Stomach (tissue), 9 donors: ENCODE results near the gene CEP170. TPM values are rescaled to one million over a fixed set of nuclear protein-coding genes. Genes with fewer than 3 reads are reported as not detected.
"Not testable (repeated sequence)": the region's sequence is repeated elsewhere in the genome, so short reads cannot be mapped to it uniquely, and the experiment has no call there.

Experiments used
- DNase-seq, 2 donors: peaks; one replicate each; pipeline versions ENCODE4 v3.0.0 to v3.0.0-alpha.2; 2013 to 2019
- H3K27ac ChIP-seq, 5 donors: fragments of 200-600 bp in 4 of 5; sonication (generic) in 4 of 5; one replicate each; pipeline ENCODE4 v1.5.1; 2013 to 2019; ENCODE audit warnings: mild to moderate bottlenecking in 1 of 5, moderate library complexity in 1 of 5
- H3K27me3 ChIP-seq, 3 donors: fragments of 200-600 bp; sonication (generic); one replicate each; pipeline ENCODE4 v1.5.1; 2017 to 2019; ENCODE audit warnings: mixed run types in 1 of 3
- H3K36me3 ChIP-seq, 4 donors: fragments of 200-600 bp; sonication (generic); 1 replicate in 3 of 4; 2 replicates in 1 of 4; pipeline ENCODE4 v1.5.1; 2016 to 2019
- H3K4me1 ChIP-seq, 4 donors: fragments of 200-600 bp; sonication (generic); one replicate each; pipeline ENCODE4 v1.5.1; 2016 to 2019
- H3K4me3 ChIP-seq, 4 donors: fragments of 200-600 bp; sonication (generic) in 3 of 4; one replicate each; pipeline ENCODE4 v1.5.1; 2016 to 2019; ENCODE audit warnings: mild to moderate bottlenecking in 1 of 4
- H3K9me3 ChIP-seq, 4 donors: fragments of 200-600 bp; sonication (generic); one replicate each; pipeline ENCODE4 v1.5.1; 2016 to 2019
- EP300 ChIP-seq: sonication (generic); formaldehyde crosslinking; IDR thresholded peaks from one replicate; pipeline ENCODE4 v1.6.1; 2017; ENCODE audit warnings: antibody characterized with exemption
- POLR2A ChIP-seq, 4 donors: fragments of 450-650 bp; IDR thresholded peaks; one replicate each; pipeline ENCODE4 v1.6.1; 2016; ENCODE audit warnings: antibody characterized with exemption in 4 of 4, control low read depth in 2 of 4, mild to moderate bottlenecking in 1 of 4, moderate library complexity in 1 of 4
- POLR2AphosphoS5 ChIP-seq, 3 donors: sonication (generic); formaldehyde crosslinking; IDR thresholded peaks; one replicate each; pipeline ENCODE4 v1.6.1; 2016; ENCODE audit warnings: antibody characterized with exemption in 3 of 3
- WGBS, 5 donors: extraction: QIAGEN DNeasy Blood & Tissue Kit in 3 of 5; methylation state at CpG; one replicate each; pipeline versions ENCODE4 v1.1.5 to v1.1.7; 2013 to 2018; 5-methylcytosine and 5-hydroxymethylcytosine counted together
- intact Hi-C: fragments of 100-400 bp; cut with DNase I; formaldehyde crosslinking; loops from one replicate; pipeline ENCODE4 v1.15.1; 2023; ENCODE audit warnings: low total_unique reads
- polyA plus RNA-seq, 3 donors: library from polyadenylated mRNA; stranded (reverse); fragments of 200-250 nt; gene quantifications; one replicate each; pipeline ENCODE4 v1.2.3, GENCODE V29; 2013
- total RNA-seq, 5 donors: library from RNA; depleted of rRNA; stranded (reverse); fragments of >200 nt; gene quantifications; one replicate each; pipeline versions ENCODE4 v1.1.0 to v1.2.3, GENCODE V29; 2014 to 2016
- TF ChIP-seq, protein P1 (sequence below), 7 experiments: fragments of 450-650 bp in 4 of 7; fragments of 200-600 bp in 3 of 7; sonication (generic) in 3 of 7; IDR thresholded peaks; one replicate each; pipeline ENCODE4 v1.5.1; 2016 to 2019; ENCODE audit warnings: antibody characterized with exemption in 7 of 7, control low read depth in 2 of 7, mild to moderate bottlenecking in 1 of 7
- donor health status: healthy with polysubstance abuse.
- donor health status: Bipolar disorder and iron deficiency.
- donor health status: healthy.

CEP170 gene
- total and polyA plus RNA-seq, 8 donors, result 0.87 to 71.0 (median 12.9) TPM

DNA sequence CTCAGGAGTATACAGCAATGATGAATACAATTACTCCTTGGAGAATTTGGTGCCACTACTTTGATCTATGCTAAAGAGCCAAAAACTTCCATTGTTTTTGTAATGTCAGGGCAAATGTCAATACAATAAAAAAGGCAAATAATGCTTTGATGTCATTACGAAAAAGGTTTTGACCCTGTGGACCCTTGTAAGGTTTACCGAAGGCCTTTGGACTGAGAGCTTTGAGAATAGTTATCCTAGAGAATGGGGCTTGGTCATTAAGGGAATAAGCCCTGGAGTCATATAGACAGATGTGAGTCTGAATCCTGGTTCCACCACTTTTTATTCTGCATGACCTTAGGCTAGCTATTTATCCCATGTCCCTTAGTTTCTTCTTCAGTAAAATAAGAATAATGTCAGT, 27.5 kb downstream of the CEP170 start:
- H3K4me1 ChIP-seq, result no peaks in the 10 kb centered on the region
- peaks cover 0 to 31% (median 20%) of the 10 kb centered on the region in 4 donors for H3K9me3 ChIP-seq
- peaks cover 0 to 20% (median 13%) of the 10 kb centered on the region in 4 donors for H3K36me3 ChIP-seq
- no peak overlapping the region for H3K4me3 ChIP-seq
- no peak for DNase-seq
- no peaks in the 10 kb centered on the region for H3K27me3 ChIP-seq
- no peak for TF ChIP-seq EP300
- TF ChIP-seq POLR2AphosphoS5 (IDR thresholded peaks at IDR 0.05), result no peak
- TF ChIP-seq POLR2A (IDR thresholded peaks at IDR 0.05), result no peak
- TF ChIP-seq, protein P1, sequence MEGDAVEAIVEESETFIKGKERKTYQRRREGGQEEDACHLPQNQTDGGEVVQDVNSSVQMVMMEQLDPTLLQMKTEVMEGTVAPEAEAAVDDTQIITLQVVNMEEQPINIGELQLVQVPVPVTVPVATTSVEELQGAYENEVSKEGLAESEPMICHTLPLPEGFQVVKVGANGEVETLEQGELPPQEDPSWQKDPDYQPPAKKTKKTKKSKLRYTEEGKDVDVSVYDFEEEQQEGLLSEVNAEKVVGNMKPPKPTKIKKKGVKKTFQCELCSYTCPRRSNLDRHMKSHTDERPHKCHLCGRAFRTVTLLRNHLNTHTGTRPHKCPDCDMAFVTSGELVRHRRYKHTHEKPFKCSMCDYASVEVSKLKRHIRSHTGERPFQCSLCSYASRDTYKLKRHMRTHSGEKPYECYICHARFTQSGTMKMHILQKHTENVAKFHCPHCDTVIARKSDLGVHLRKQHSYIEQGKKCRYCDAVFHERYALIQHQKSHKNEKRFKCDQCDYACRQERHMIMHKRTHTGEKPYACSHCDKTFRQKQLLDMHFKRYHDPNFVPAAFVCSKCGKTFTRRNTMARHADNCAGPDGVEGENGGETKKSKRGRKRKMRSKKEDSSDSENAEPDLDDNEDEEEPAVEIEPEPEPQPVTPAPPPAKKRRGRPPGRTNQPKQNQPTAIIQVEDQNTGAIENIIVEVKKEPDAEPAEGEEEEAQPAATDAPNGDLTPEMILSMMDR (IDR thresholded peaks at IDR 0.05), result no peak
- intact Hi-C loops, result no loop called here
- 76 to 88% (median 82%) methylated on average over 2 of the region's 2 CpGs for WGBS, 5 donors
- no peak overlapping the region for H3K27ac ChIP-seq

- Histone ChIP-seq H3K27ac (no peak overlapping the region), H3K27me3 (no peaks in the 10 kb centered on the region), H3K9me3 (no peaks in the 10 kb centered on the region), H3K4me1 (peaks cover 0 to 6% (median 4%) of the 10 kb centered on the region in 4 donors), H3K36me3 (peaks cover 0 to 41% (median 29%) of the 10 kb centered on the region in 4 donors), H3K4me3 (no peak overlapping the region)
- TF ChIP-seq POLR2A (IDR thresholded peaks at IDR 0.05) (no peak), POLR2AphosphoS5 (IDR thresholded peaks at IDR 0.05) (no peak), EP300 (no peak)
- TF ChIP-seq, protein P1 (IDR thresholded peaks at IDR 0.05), result no peak
- intact Hi-C loops, result no loop called here
- no peak for DNase-seq
These were observed 37.0 kb downstream of the CEP170 start for GRCh38 chr1:243218059-243218458.

GRCh38 chr1:243217349-243217748, 37.7 kb downstream of the CEP170 start:
- TF ChIP-seq POLR2A (IDR thresholded peaks at IDR 0.05) (no peak), EP300 (no peak), POLR2AphosphoS5 (IDR thresholded peaks at IDR 0.05) (no peak)
- TF ChIP-seq, protein P1 (IDR thresholded peaks at IDR 0.05), result no peak
- WGBS, 5 donors, result 84 to 96% (median 90%) methylated on average over 2 of the region's 2 CpGs
- Histone ChIP-seq H3K4me1 (peaks cover 0 to 13% (median 11%) of the 10 kb centered on the region in 4 donors), H3K36me3 (peaks cover 0 to 36% (median 26%) of the 10 kb centered on the region in 4 donors), H3K27ac (no peak overlapping the region), H3K4me3 (no peak overlapping the region), H3K27me3 (no peaks in the 10 kb centered on the region), H3K9me3 (no peaks in the 10 kb centered on the region)
- intact Hi-C loops, result no loop called here
- no peak for DNase-seq

DNA sequence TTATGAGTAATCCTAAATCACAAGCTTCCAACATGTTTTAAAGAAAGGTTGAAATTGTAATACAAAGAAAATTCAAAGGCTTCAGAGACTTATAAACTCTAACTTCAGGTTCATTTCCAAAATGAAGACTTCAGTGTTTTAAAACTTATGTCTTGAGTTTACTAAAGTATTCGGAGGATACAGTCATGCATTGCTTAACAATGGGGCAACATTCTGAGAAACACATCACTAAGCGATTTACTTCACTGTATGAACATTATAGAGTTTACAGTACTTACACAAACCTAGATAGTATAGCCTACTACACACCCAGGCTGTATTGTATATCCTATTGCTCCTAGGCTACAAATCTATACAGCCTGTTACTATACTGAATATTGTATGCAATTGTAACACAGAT, 38.3 kb downstream of the CEP170 start:
- intact Hi-C loops, result no loop called here
- H3K36me3 ChIP-seq, result peaks cover 0 to 32% (median 24%) of the 10 kb centered on the region in 4 donors
- no peak overlapping the region for H3K4me3 ChIP-seq
- H3K9me3 ChIP-seq, result no peaks in the 10 kb centered on the region
- no peak for TF ChIP-seq EP300
- WGBS, 5 donors, result 93 to 97% (median 96%) methylated on average over 2 of the region's 2 CpGs
- peaks cover 0 to 19% (median 13%) of the 10 kb centered on the region in 4 donors for H3K4me1 ChIP-seq
- no peak for DNase-seq
- H3K27me3 ChIP-seq, result no peaks in the 10 kb centered on the region
- no peak overlapping the region for H3K27ac ChIP-seq

- H3K27ac ChIP-seq, H3K27me3 ChIP-seq, intact Hi-C loops, DNase-seq, H3K9me3 ChIP-seq, H3K4me3 ChIP-seq: not testable (repeated sequence)
- 84 to 96% (median 87%) methylated on average over 11 to 12 of the region's 12 CpGs for WGBS, 5 donors
- Histone ChIP-seq H3K4me1 (peaks cover 0 to 22% (median 13%) of the 10 kb centered on the region in 4 donors), H3K36me3 (peaks cover 0 to 19% (median 12%) of the 10 kb centered on the region in 4 donors)
These were observed 39.7 kb downstream of the CEP170 start for GRCh38 chr1:243215276-243215875.
